ENCODE results near the gene MTRFR. TPM values are rescaled to one million over a fixed set of nuclear protein-coding genes. Genes with fewer than 3 reads are reported as not detected.
"Not testable (repeated sequence)": the region's sequence is repeated elsewhere in the genome, so short reads cannot be mapped to it uniquely, and the experiment has no call there.

MTRFR gene
- total RNA-seq, 4 donors from 2014 or later = 9.2 to 25.8 (median 12.9) TPM

- Histone ChIP-seq H3K9me3 (no peaks in the 10 kb centered on the region), H3K4me3 (no peak overlapping the region), H3K36me3 (peaks cover 0 to 23% of the 10 kb centered on the region in 2 donors), H3K4me1 (peaks cover 3 to 70% (median 16%) of the 10 kb centered on the region in 3 donors), H3K27me3 (no peaks in the 10 kb centered on the region), H3K27ac (no peak overlapping the region)
- TF ChIP-seq POLR2A (IDR thresholded peaks at IDR 0.05) = no peak
- no peak for TF ChIP-seq EP300 (IDR thresholded peaks at IDR 0.05)
- no peak for TF ChIP-seq POLR2AphosphoS5 (IDR thresholded peaks at IDR 0.05)
- no peak for ATAC-seq
- WGBS, 2 donors (ENCODE audit: low coverage in 1 of 2) = 70 to 75% methylated on average over 6 of the region's 6 CpGs
These were observed 5.7 kb downstream of the MTRFR start for GRCh38 chr12:123238961-123239360.

- 18 to 20% methylated on average over 7 to 9 of the region's 11 CpGs for WGBS, 2 donors (ENCODE audit: low coverage in 1 of 2)
- no peaks in the 10 kb centered on the region for H3K27me3 ChIP-seq
- peaks cover 0 to 19% of the 10 kb centered on the region in 2 donors for H3K36me3 ChIP-seq
- no peak overlapping the region for H3K4me3 ChIP-seq
- peaks cover 3 to 41% (median 10%) of the 10 kb centered on the region in 3 donors for H3K4me1 ChIP-seq
- no peak for TF ChIP-seq POLR2AphosphoS5 (IDR thresholded peaks at IDR 0.05)
- TF ChIP-seq CTCF (IDR thresholded peaks at IDR 0.05) = no peak
- TF ChIP-seq POLR2A (IDR thresholded peaks at IDR 0.05) = no peak
- TF ChIP-seq EP300 (IDR thresholded peaks at IDR 0.05) = no peak
- H3K27ac ChIP-seq = peak overlapping the region in 3 of 4 donors; percentile 41 to 66 (median 50)
- no peaks in the 10 kb centered on the region for H3K9me3 ChIP-seq
- no peak for ATAC-seq
These were observed 9.1 kb downstream of the MTRFR start for GRCh38 chr12:123242116-123242904.

GRCh38 chr12:123243671-123244262, 10.5 kb downstream of the MTRFR start:
- WGBS, 2 donors (ENCODE audit: low coverage in 1 of 2) = 61 to 78% methylated on average over 3 to 6 of the region's 7 CpGs
- Histone ChIP-seq H3K27ac (peak overlapping the region in 1 of 4 donors; percentile 50), H3K9me3 (no peaks in the 10 kb centered on the region), H3K4me3 (no peak overlapping the region), H3K4me1 (peaks cover 3 to 33% (median 10%) of the 10 kb centered on the region in 3 donors), H3K27me3 (no peaks in the 10 kb centered on the region), H3K36me3 (peaks cover 0 to 26% of the 10 kb centered on the region in 2 donors)
- TF ChIP-seq EP300 (IDR thresholded peaks at IDR 0.05) (no peak), POLR2A (IDR thresholded peaks at IDR 0.05) (no peak), POLR2AphosphoS5 (IDR thresholded peaks at IDR 0.05) (no peak), CTCF (IDR thresholded peaks at IDR 0.05) (no peak)
- no peak for ATAC-seq

GRCh38 chr12:123245678-123246077, 12.4 kb downstream of the MTRFR start:
- no peaks in the 10 kb centered on the region for H3K27me3 ChIP-seq
- H3K4me1 ChIP-seq = peaks cover 3 to 39% (median 12%) of the 10 kb centered on the region in 3 donors
- no peak for ATAC-seq
- no peaks in the 10 kb centered on the region for H3K9me3 ChIP-seq
- H3K36me3 ChIP-seq = peaks cover 0 to 19% of the 10 kb centered on the region in 2 donors
- 88 to 96% methylated on average over 3 of the region's 3 CpGs for WGBS, 2 donors (ENCODE audit: low coverage in 1 of 2)
- TF ChIP-seq CTCF (IDR thresholded peaks at IDR 0.05) = no peak
- no peak overlapping the region for H3K27ac ChIP-seq
- no peak overlapping the region for H3K4me3 ChIP-seq

- not testable (repeated sequence) for H3K27me3 ChIP-seq, ATAC-seq, H3K4me3 ChIP-seq, H3K27ac ChIP-seq, H3K9me3 ChIP-seq
- Histone ChIP-seq H3K4me1 (peaks cover 0 to 43% (median 12%) of the 10 kb centered on the region in 3 donors), H3K36me3 (peaks cover 0 to 12% of the 10 kb centered on the region in 2 donors)
- WGBS, 2 donors (ENCODE audit: low coverage in 1 of 2) = 86 to 89% methylated on average over 1 to 2 of the region's 2 CpGs
These were observed 14.9 kb downstream of the MTRFR start for GRCh38 chr12:123248129-123248528.

GRCh38 chr12:123248996-123249741, 15.9 kb downstream of the MTRFR start:
- H3K4me3 ChIP-seq, H3K27ac ChIP-seq, H3K9me3 ChIP-seq, H3K27me3 ChIP-seq, ATAC-seq: not testable (repeated sequence)
- Histone ChIP-seq H3K4me1 (peaks cover 0 to 43% (median 12%) of the 10 kb centered on the region in 3 donors), H3K36me3 (peaks cover 0 to 19% of the 10 kb centered on the region in 2 donors)
- WGBS, 2 donors (ENCODE audit: low coverage in 1 of 2) = 78 to 80% methylated on average over 1 of the region's 26 CpGs

All from gastroesophageal sphincter (tissue), 4 donors.